ENCODE data around the gene TMCO2.
"Not testable (repeated sequence)": the region's sequence is repeated elsewhere in the genome, so short reads cannot be mapped to it uniquely, and the experiment has no call there.

The TMCO2 gene

GRCh38 chr1:40247655-40248054, at the start of gene TMCO2:
TMCO2 (plus strand) TSS chr1:40247937; CDS start chr1:40247994, 57 bp downstream.
- no peak for DNase-seq

GRCh38 chr1:40199126-40199525, 48.6 kb upstream of the TMCO2 start:
- no peak for DNase-seq

- DNase-seq, result no peak
Measured at GRCh38 chr1:40204856-40205255, 42.9 kb upstream of the TMCO2 start.

- DNase-seq, result no peak
Measured at GRCh38 chr1:40210511-40211204, 37.1 kb upstream of the TMCO2 start.

GRCh38 chr1:40218333-40218732, 29.4 kb upstream of the TMCO2 start:
- no peak for DNase-seq

GRCh38 chr1:40221471-40221905, 26.2 kb upstream of the TMCO2 start:
- DNase-seq, result not testable (repeated sequence)

GRCh38 chr1:40221977-40222772, 25.6 kb upstream of the TMCO2 start:
- DNase-seq, result no peak

- no peak for DNase-seq
Measured at GRCh38 chr1:40224040-40224439, 23.7 kb upstream of the TMCO2 start.

- DNase-seq, result no peak
Measured at GRCh38 chr1:40226192-40226591, 21.5 kb upstream of the TMCO2 start.

GRCh38 chr1:40232444-40232843, 15.3 kb upstream of the TMCO2 start:
- peak; percentile 29 for DNase-seq

- no peak for DNase-seq
Measured at GRCh38 chr1:40239626-40240025, 8.1 kb upstream of the TMCO2 start.

GRCh38 chr1:40240390-40240789, 7.3 kb upstream of the TMCO2 start:
- DNase-seq, result no peak

GRCh38 chr1:40241362-40241761, 6.4 kb upstream of the TMCO2 start:
- no peak for DNase-seq

- no peak for DNase-seq
Measured at GRCh38 chr1:40243351-40243750, 4.4 kb upstream of the TMCO2 start.

GRCh38 chr1:40244138-40244744, 3.5 kb upstream of the TMCO2 start:
- DNase-seq, result no peak

- DNase-seq, result no peak
Measured at GRCh38 chr1:40245686-40246085, 2.1 kb upstream of the TMCO2 start.

- DNase-seq, result no peak
Measured at GRCh38 chr1:40248412-40248811, 675 bp downstream of the TMCO2 start.

GRCh38 chr1:40251456-40251855, 3.7 kb downstream of the TMCO2 start:
- no peak for DNase-seq

GRCh38 chr1:40252601-40253000, 4.9 kb downstream of the TMCO2 start:
- DNase-seq, result no peak

- DNase-seq, result no peak
Measured at GRCh38 chr1:40255231-40255630, 7.5 kb downstream of the TMCO2 start.

- DNase-seq, result no peak
Measured at GRCh38 chr1:40256401-40257084, 8.8 kb downstream of the TMCO2 start.

- DNase-seq, result no peak
Measured at GRCh38 chr1:40257313-40257687, 9.6 kb downstream of the TMCO2 start.

GRCh38 chr1:40257688-40258444, 10.1 kb downstream of the TMCO2 start, which contains the start of gene ZMPSTE24:
ZMPSTE24 (plus strand) TSS chr1:40258236; CDS start chr1:40258272, 36 bp downstream.
- DNase-seq, result peak; percentile 98

Data from CD4-positive, alpha-beta T cell treated with Interleukin-15 for 1 hour (primary cell).